Measurements from ENCODE around the gene CFAP99.

DNA sequence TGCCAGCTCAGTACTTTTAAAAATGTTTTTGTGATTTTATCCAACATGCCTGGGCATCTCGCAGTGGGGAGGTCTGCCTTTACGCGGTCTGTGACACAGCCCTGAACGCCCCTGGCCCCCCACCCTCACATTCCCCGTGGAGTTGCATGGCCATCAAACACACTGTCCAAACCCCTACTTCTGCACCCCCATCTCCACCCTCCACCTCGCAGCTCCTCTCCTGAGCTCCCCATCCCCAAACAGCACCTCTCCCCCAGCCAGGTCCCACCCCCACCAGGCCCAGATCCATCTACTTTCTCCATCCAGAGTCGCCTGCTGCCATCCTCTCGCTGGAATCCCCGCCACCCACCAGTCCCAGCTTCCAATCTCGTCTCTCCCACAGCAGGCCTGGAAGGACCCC, 9.8 kb upstream of the CFAP99 start:
- TF ChIP-seq CTCF (IDR thresholded peaks at IDR 0.05) (no peak), EP300 (IDR thresholded peaks at IDR 0.05) (no peak), POLR2A (IDR thresholded peaks at IDR 0.05) (no peak)
